HL-60 (cell line): ENCODE results near the gene FBN2.

Source experiments
- POLR2AphosphoS5 ChIP-seq: IDR thresholded peaks from 2 replicates; pipeline ENCODE4 v1.6.1; 2012; ENCODE audit warnings: low read depth
- SPI1 ChIP-seq: IDR thresholded peaks from 2 replicates; pipeline ENCODE4 v1.6.1; 2012; ENCODE audit warnings: low read depth, mild to moderate bottlenecking, borderline replicate concordance
- TF ChIP-seq, protein P1 (sequence below): IDR thresholded peaks from one replicate; pipeline ENCODE4 v1.5.1; 2011; ENCODE audit warnings: low read length, control low read depth, inconsistent platforms; ENCODE audit not compliant: insufficient read depth
- TF ChIP-seq, protein P2 (sequence below): IDR thresholded peaks from 2 replicates; pipeline ENCODE4 v1.6.1; 2012; ENCODE audit warnings: low read depth; ENCODE audit not compliant: insufficient replicate concordance

DNA sequence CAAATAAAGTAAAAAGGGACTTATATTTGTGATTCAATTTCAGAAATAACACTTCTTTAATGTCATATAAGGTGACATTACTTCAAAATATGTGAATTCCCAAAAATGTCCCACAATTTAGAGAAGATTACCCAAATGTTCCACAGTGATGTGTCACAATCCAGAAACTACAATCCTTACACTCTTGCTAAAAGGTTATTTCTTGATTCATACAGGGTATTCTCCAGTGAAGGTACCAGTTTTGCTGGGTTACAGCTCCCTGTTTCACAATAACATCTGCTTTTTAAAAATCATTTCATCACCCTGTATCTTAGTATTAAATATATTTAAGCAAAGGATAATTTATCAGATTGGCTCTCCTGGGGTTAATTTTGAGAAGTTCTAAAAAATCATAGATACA lies 11.0 kb downstream of the FBN2 start:
- TF ChIP-seq POLR2AphosphoS5 (no peak), SPI1 (no peak)
- TF ChIP-seq, protein P1, sequence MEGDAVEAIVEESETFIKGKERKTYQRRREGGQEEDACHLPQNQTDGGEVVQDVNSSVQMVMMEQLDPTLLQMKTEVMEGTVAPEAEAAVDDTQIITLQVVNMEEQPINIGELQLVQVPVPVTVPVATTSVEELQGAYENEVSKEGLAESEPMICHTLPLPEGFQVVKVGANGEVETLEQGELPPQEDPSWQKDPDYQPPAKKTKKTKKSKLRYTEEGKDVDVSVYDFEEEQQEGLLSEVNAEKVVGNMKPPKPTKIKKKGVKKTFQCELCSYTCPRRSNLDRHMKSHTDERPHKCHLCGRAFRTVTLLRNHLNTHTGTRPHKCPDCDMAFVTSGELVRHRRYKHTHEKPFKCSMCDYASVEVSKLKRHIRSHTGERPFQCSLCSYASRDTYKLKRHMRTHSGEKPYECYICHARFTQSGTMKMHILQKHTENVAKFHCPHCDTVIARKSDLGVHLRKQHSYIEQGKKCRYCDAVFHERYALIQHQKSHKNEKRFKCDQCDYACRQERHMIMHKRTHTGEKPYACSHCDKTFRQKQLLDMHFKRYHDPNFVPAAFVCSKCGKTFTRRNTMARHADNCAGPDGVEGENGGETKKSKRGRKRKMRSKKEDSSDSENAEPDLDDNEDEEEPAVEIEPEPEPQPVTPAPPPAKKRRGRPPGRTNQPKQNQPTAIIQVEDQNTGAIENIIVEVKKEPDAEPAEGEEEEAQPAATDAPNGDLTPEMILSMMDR, result no peak
- TF ChIP-seq, protein P2, sequence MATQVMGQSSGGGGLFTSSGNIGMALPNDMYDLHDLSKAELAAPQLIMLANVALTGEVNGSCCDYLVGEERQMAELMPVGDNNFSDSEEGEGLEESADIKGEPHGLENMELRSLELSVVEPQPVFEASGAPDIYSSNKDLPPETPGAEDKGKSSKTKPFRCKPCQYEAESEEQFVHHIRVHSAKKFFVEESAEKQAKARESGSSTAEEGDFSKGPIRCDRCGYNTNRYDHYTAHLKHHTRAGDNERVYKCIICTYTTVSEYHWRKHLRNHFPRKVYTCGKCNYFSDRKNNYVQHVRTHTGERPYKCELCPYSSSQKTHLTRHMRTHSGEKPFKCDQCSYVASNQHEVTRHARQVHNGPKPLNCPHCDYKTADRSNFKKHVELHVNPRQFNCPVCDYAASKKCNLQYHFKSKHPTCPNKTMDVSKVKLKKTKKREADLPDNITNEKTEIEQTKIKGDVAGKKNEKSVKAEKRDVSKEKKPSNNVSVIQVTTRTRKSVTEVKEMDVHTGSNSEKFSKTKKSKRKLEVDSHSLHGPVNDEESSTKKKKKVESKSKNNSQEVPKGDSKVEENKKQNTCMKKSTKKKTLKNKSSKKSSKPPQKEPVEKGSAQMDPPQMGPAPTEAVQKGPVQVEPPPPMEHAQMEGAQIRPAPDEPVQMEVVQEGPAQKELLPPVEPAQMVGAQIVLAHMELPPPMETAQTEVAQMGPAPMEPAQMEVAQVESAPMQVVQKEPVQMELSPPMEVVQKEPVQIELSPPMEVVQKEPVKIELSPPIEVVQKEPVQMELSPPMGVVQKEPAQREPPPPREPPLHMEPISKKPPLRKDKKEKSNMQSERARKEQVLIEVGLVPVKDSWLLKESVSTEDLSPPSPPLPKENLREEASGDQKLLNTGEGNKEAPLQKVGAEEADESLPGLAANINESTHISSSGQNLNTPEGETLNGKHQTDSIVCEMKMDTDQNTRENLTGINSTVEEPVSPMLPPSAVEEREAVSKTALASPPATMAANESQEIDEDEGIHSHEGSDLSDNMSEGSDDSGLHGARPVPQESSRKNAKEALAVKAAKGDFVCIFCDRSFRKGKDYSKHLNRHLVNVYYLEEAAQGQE, result no peak
